ENCODE data around the gene RUFY3. TPM values are rescaled to one million over a fixed set of nuclear protein-coding genes. Genes with fewer than 3 reads are reported as not detected.

Gene RUFY3
- total and polyA plus RNA-seq, 2 of the 4 experiments (the other 2 are of a cell fraction), result 19.6 to 28.9 TPM

DNA sequence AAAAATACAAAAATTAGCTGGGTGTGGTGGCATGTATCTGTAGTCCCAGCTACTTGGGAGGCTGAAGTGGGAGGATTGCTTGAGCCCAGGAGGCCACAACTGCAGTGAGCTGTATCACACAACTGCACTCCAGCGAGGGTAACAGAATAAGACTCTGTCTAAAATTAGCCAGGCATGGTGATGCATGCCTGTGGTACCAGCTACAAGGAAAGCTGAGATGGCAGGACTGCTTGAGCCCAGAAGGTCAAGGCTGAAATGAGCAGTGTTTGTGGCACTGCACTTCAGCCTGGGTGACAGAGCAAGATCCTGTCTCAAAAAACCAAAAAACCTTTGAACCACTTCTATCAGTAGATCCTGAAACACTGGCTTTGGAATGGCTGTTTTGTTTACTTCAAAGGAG is 107.7 kb downstream of the RUFY3 start:
- Histone ChIP-seq H4K8ac (ENCODE audit: low read depth in 2 of 2, low read length in 2 of 2) (no peak overlapping the region), H4K91ac (ENCODE audit: insufficient read depth, low read depth, low read length) (no peak overlapping the region), H2BK20ac (ENCODE audit: low read depth, low read length) (no peak overlapping the region), H3K36me3 (ENCODE audit: control insufficient read depth, insufficient read depth, low read length) (peaks cover 47% of the 10 kb centered on the region), H4K5ac (ENCODE audit: low read depth, low read length) (no peak overlapping the region), H3K9ac (ENCODE audit: low read depth, low read length) (no peak overlapping the region), H2BK120ac (ENCODE audit: low read depth, low read length) (no peak overlapping the region), H3K27ac (ENCODE audit: insufficient read depth, low read length) (no peak overlapping the region), H3K27me3 (ENCODE audit: control insufficient read depth, insufficient read depth, low read length) (no peaks in the 10 kb centered on the region), H3K18ac (ENCODE audit: low read depth, low read length) (no peak overlapping the region), H2AK9ac (replicated peaks; ENCODE audit: low read depth, low read length, poor library complexity) (no peak overlapping the region), H3K4me3 (ENCODE audit: insufficient read depth, low read depth, low read length) (no peak overlapping the region), H2BK15ac (ENCODE audit: low read depth, low read length) (no peak overlapping the region), H3K4me1 (ENCODE audit: control insufficient read depth, insufficient read depth, low read length) (peaks cover 3% of the 10 kb centered on the region; the same call in 1 of the 2 replicates), H3K9me1 (ENCODE audit: insufficient read depth, low read length) (peaks cover 5% of the 10 kb centered on the region), H3K79me1 (ENCODE audit: low read depth in 1 of 2, low read length in 2 of 2) (peaks cover 21 to 42% of the 10 kb centered on the region in 2 experiments), H3K4ac (ENCODE audit: low read depth, low read length) (no peak overlapping the region), H3K14ac (replicated peaks; ENCODE audit: low read depth, low read length) (no peak overlapping the region), H3K56ac (ENCODE audit: extremely low read depth, insufficient read depth, low read length) (no peak overlapping the region), H2AK5ac (ENCODE audit: low read depth, low read length) (no peak overlapping the region), H2AFZ (replicated peaks; ENCODE audit: low read length, poor library complexity) (no peak overlapping the region), H4K20me1 (ENCODE audit: insufficient read depth, low read length) (peaks cover 10% of the 10 kb centered on the region), H2BK5ac (ENCODE audit: low read depth, low read length, poor library complexity, severe bottlenecking) (no peak overlapping the region), H3K23ac (ENCODE audit: low read depth, low read length) (no peak overlapping the region), H3K9me3 (ENCODE audit: control insufficient read depth, insufficient read depth, low read length) (no peaks in the 10 kb centered on the region), H3K4me2 (ENCODE audit: low read depth, low read length) (no peak overlapping the region)
- in situ Hi-C loops (cut with MboI; ENCODE audit: low sequenced_read_pairs), result no loop called here
- dilution Hi-C loops (cut with HindIII; ENCODE audit: low sequenced_read_pairs, unreplicated experiment), result no loop called here
- BruUV-seq (replicated peaks), result no TSS peak
- TF ChIP-seq SMC3 (IDR thresholded peaks at IDR 0.05; ENCODE audit: low read depth, low read length), result no peak
- TF ChIP-seq POLR2A (IDR thresholded peaks at IDR 0.05; ENCODE audit: low read depth, low read length), result no peak
- TF ChIP-seq BHLHE40 (IDR thresholded peaks at IDR 0.05; ENCODE audit: low read depth, low read length), result no peak
- TF ChIP-seq RAD21 (IDR thresholded peaks at IDR 0.05; ENCODE audit: low read length), result no peak
- no peak for TF ChIP-seq CHD1 (IDR thresholded peaks at IDR 0.05; ENCODE audit: low read depth, low read length)
- TF ChIP-seq CEBPB (IDR thresholded peaks at IDR 0.05; ENCODE audit: low read depth, low read length), result no peak
- no peak for TF ChIP-seq FOS (IDR thresholded peaks at IDR 0.05; ENCODE audit: low read depth, low read length)
- TF ChIP-seq MAFK (IDR thresholded peaks at IDR 0.05; ENCODE audit: low read depth, low read length), result no peak
- TF ChIP-seq CTCF (conservative IDR thresholded peaks at IDR 0.05; ENCODE audit: low read depth, low read length), result no peak
- TF ChIP-seq NFE2L2 (IDR thresholded peaks at IDR 0.05; ENCODE audit: low read depth, low read length), result no peak
- no peak for TF ChIP-seq MAZ (IDR thresholded peaks at IDR 0.05; ENCODE audit: borderline replicate concordance, low read depth, low read length)
- DNase-seq (no peak), ATAC-seq (ENCODE audit: low read depth) (no peak)
- POLR2A ChIA-PET (ENCODE audit: unreplicated experiment), result no interaction called here
- no CpG with 5 or more reads among the region's 1 CpG for WGBS, 2 experiments (ENCODE audit: extremely low coverage in 2 of 2, insufficient read length in 1 of 2)
- CTCF ChIA-PET, result interaction anchor here (0.7 to 1.0 kb wide), 2 partner anchors 15 to 50 kb away, joined by 3 to 5 read pairs; no protein-coding TSS in a partner anchor
- intact Hi-C loops (cut with micrococcal nuclease), result loop anchor here (5.0 kb wide), 1 partner anchor 42 kb away; no protein-coding TSS in a partner anchor

Data from IMR-90 (cell line).